ENCODE measurements around the gene COMMD6.

The COMMD6 gene

DNA sequence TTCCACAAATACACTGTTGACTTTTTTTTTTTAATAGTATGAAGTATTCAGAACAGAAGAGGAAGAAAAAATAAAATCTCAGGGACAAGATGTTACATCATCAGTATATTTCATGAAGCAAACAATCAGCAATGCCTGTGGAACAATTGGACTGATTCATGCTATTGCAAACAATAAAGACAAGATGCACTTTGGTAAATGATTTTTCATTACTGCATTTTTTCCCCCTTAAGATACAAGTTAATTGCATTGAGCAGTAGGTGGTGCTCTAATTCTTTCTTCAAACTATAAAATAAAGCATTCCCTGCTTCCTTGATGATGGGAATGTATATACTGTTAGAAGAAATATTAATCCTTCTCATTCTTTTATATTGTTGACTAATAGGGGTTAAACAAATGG lies 29.0 kb upstream of the COMMD6 start:
- peak; percentile 60 for DNase-seq (ENCODE audit: low read depth)

DNA sequence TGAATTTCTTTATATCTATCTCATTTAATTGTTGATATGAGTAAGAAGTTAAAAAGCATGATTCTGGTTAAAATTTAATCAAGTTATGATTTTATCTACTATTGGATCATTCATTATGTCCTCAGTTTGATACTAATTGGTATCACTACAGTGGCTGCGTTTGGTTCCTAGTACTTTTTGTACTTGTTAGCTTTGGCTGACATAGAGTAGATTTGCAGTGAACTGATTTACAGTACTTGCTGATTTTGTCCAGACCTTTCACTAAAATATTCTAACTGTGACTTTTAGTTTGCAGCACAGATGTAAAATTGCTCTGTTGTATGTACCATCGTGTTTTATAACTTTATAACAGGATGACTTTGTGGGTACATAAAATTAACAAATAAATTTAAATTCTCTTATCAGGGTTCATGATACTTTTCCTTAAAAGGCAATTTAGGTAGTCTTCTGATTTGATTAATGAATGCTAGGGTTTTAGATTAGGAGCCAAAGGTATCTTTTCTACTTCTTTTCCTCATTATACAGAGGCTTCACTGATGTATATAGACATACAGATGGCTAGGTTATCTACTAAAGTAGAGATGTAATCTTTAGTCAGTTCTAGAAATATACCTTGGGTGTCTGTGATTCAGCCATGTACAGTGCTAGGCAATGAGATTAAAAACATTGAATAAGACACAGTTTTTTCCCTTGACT lies 20.7 kb upstream of the COMMD6 start:
- no peak overlapping the region for H3K4me3 ChIP-seq (ENCODE audit: control insufficient read depth, low read depth, low read length)
- no peak for DNase-seq (ENCODE audit: low read depth)
- TF ChIP-seq, protein P1, sequence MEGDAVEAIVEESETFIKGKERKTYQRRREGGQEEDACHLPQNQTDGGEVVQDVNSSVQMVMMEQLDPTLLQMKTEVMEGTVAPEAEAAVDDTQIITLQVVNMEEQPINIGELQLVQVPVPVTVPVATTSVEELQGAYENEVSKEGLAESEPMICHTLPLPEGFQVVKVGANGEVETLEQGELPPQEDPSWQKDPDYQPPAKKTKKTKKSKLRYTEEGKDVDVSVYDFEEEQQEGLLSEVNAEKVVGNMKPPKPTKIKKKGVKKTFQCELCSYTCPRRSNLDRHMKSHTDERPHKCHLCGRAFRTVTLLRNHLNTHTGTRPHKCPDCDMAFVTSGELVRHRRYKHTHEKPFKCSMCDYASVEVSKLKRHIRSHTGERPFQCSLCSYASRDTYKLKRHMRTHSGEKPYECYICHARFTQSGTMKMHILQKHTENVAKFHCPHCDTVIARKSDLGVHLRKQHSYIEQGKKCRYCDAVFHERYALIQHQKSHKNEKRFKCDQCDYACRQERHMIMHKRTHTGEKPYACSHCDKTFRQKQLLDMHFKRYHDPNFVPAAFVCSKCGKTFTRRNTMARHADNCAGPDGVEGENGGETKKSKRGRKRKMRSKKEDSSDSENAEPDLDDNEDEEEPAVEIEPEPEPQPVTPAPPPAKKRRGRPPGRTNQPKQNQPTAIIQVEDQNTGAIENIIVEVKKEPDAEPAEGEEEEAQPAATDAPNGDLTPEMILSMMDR (conservative IDR thresholded peaks at IDR 0.05; ENCODE audit: control insufficient read depth, insufficient read depth, low read depth, low read length), result no peak

More for the DNA sequence above, 29.0 kb upstream of the COMMD6 start:
- TF ChIP-seq, protein P1 (conservative IDR thresholded peaks at IDR 0.05; ENCODE audit: control insufficient read depth, insufficient read depth, low read depth, low read length), result peak; percentile 43
- H3K4me3 ChIP-seq (ENCODE audit: control insufficient read depth, low read depth, low read length), result no peak overlapping the region

GRCh38 chr13:75556961-75557360 lies 19.3 kb upstream of the COMMD6 start:
- no peak for DNase-seq (ENCODE audit: low read depth)
- TF ChIP-seq, protein P1 (conservative IDR thresholded peaks at IDR 0.05; ENCODE audit: control insufficient read depth, insufficient read depth, low read depth, low read length), result no peak
- no peak overlapping the region for H3K4me3 ChIP-seq (ENCODE audit: control insufficient read depth, low read depth, low read length)

GRCh38 chr13:75555836-75556235 lies 18.2 kb upstream of the COMMD6 start:
- TF ChIP-seq, protein P1 (conservative IDR thresholded peaks at IDR 0.05; ENCODE audit: control insufficient read depth, insufficient read depth, low read depth, low read length), result no peak
- no peak overlapping the region for H3K4me3 ChIP-seq (ENCODE audit: control insufficient read depth, low read depth, low read length)
- DNase-seq (ENCODE audit: low read depth), result no peak

GRCh38 chr13:75554981-75555380 lies 17.3 kb upstream of the COMMD6 start:
- TF ChIP-seq, protein P1 (conservative IDR thresholded peaks at IDR 0.05; ENCODE audit: control insufficient read depth, insufficient read depth, low read depth, low read length), result no peak
- H3K4me3 ChIP-seq (ENCODE audit: control insufficient read depth, low read depth, low read length), result no peak overlapping the region
- DNase-seq (ENCODE audit: low read depth), result peak; percentile 57

DNA sequence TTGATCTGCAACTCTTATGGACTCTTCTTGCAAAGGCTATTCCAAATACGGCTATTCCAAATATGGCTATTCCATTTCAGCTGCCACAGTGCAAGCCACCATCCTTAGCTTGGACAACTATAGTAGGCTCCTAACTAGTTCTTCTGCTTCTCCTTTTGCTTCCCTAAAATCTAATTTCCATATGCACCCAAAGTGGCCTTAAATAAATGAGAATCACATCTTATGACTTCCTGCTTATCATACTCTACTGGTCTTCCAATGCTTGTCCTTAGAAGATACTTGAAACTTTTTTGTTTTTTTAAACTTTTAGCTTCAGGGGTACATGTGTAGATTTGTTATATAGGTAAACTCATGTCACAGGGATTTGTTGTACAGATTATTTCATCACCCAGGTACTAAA lies 16.8 kb upstream of the COMMD6 start:
- DNase-seq (ENCODE audit: low read depth), result no peak
- TF ChIP-seq, protein P1 (conservative IDR thresholded peaks at IDR 0.05; ENCODE audit: control insufficient read depth, insufficient read depth, low read depth, low read length), result no peak
- no peak overlapping the region for H3K4me3 ChIP-seq (ENCODE audit: control insufficient read depth, low read depth, low read length)
